ENCODE results near the gene RNU6-8. TPM values are rescaled to one million over a fixed set of nuclear protein-coding genes. Genes with fewer than 3 reads are reported as not detected.

Gene RNU6-8
- total RNA-seq, 1 experiment from 2014 or later, result not detected

DNA sequence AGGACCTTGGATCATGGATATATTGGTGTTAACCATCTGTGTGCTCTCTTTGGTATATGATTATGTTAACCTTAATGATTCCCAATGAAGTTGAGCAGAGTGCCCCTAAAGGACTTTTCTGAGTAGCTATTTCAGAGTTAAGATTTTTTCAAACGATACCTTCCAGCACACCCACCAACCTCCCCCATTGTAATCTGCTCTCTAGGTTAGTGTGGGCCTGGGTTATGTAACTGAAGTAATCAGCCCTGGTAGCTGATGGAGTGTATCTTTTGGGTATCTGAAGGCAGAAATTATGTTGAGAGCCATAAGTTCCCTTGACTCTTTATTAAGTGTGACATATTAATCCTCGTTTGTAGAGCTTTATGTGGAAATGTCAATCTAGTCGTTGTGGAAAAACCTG, 47.6 kb upstream of the RNU6-8 start:
- no peak overlapping the region for H3K9ac ChIP-seq (ENCODE audit: low read length)
- DNase-seq, result no peak
- H3K36me3 ChIP-seq (ENCODE audit: low read depth, low read length), result no peaks in the 10 kb centered on the region
- H4K20me1 ChIP-seq (ENCODE audit: low read length), result no peaks in the 10 kb centered on the region
- H3K79me2 ChIP-seq (ENCODE audit: low read length), result no peaks in the 10 kb centered on the region
- no TSS peak for BruUV-seq (replicated peaks)
- TF ChIP-seq EZH2 (IDR thresholded peaks at IDR 0.05; ENCODE audit: low read length, unreplicated experiment), result no peak
- TF ChIP-seq, protein P1, sequence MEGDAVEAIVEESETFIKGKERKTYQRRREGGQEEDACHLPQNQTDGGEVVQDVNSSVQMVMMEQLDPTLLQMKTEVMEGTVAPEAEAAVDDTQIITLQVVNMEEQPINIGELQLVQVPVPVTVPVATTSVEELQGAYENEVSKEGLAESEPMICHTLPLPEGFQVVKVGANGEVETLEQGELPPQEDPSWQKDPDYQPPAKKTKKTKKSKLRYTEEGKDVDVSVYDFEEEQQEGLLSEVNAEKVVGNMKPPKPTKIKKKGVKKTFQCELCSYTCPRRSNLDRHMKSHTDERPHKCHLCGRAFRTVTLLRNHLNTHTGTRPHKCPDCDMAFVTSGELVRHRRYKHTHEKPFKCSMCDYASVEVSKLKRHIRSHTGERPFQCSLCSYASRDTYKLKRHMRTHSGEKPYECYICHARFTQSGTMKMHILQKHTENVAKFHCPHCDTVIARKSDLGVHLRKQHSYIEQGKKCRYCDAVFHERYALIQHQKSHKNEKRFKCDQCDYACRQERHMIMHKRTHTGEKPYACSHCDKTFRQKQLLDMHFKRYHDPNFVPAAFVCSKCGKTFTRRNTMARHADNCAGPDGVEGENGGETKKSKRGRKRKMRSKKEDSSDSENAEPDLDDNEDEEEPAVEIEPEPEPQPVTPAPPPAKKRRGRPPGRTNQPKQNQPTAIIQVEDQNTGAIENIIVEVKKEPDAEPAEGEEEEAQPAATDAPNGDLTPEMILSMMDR (conservative IDR thresholded peaks at IDR 0.05; ENCODE audit: low read depth, low read length), result no peak
- TF ChIP-seq EZH2phosphoT487 (IDR thresholded peaks at IDR 0.05; ENCODE audit: borderline replicate concordance, low read length), result no peak
- H3K9me3 ChIP-seq (ENCODE audit: low read length), result no peaks in the 10 kb centered on the region
- ATAC-seq, result no peak
- H3K9me2 ChIP-seq (replicated peaks; ENCODE audit: low read length), result no peaks in the 10 kb centered on the region
- no peaks in the 10 kb centered on the region for H3F3A ChIP-seq (ENCODE audit: low read length, unreplicated experiment)
- intact Hi-C loops (cut with micrococcal nuclease), result loop anchor here (5.0 kb wide), 2 partner anchors 793 to 893 kb away; partner anchors contain the start of gene DTD2
- H2AFZ ChIP-seq (ENCODE audit: low read length), result no peak overlapping the region
- H3K27ac ChIP-seq (ENCODE audit: low read length), result no peak overlapping the region
- no peak overlapping the region for H3K4me2 ChIP-seq (ENCODE audit: low read length)
- H3K4me3 ChIP-seq (ENCODE audit: low read length), result no peak overlapping the region
- CTCF ChIA-PET, result interaction anchor here (1.1 kb wide), 1 partner anchor 174 kb away, joined by 3 read pairs; no protein-coding TSS in a partner anchor
- H3K27me3 ChIP-seq (ENCODE audit: low read length), result no peaks in the 10 kb centered on the region
- POLR2A ChIA-PET (ENCODE audit: unreplicated experiment), result no interaction called here
- H3K4me1 ChIP-seq (ENCODE audit: insufficient read depth, low read length), result no peaks in the 10 kb centered on the region

DNA sequence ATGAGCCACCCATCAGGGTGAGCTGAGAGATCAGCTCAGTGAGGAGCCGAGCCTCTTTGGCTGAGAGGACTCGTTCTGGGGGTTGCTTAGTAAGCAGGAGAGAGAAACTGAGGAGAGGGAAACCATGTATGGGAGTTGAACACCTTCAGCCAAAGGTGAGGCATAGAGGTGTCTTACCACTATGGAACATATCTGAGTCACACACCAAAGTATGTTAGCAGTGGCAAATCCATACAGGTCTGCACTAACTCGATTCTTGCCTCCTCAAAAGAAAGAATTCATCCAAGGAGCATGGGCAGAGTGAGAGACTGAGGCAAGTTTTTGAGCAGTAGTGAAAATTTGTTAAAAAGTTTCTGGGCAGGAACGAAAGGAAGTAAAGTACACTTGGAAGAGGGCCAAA, 46.7 kb upstream of the RNU6-8 start:
- CTCF ChIA-PET, result no interaction called here
- intact Hi-C loops (cut with micrococcal nuclease), result loop anchor here (5.0 kb wide), 2 partner anchors 792 to 892 kb away; partner anchors contain the start of gene DTD2
- no peak overlapping the region for H3K4me2 ChIP-seq (ENCODE audit: low read length)

DNA sequence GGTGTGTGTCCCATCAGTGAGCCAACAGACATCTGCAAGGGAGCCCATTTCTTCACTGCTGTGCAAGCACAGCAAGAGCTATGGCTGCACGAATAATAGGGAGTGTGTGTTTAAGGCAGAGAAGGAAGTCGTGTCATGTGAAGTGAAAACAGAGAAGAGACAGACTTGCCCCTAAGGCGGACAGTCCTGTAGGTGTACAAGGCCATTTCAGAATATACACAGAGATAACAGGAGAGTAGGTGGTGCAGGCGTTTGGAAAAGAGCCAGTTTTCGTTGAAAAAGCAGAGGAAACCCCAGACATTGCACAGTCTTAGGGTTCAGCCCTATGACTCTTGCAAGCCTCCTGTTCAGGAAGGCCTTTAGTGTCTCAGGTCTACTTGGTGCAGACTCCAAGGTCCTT, 46.3 kb upstream of the RNU6-8 start:
- no peaks in the 10 kb centered on the region for H3K9me3 ChIP-seq (ENCODE audit: low read length)
- no TSS peak for BruUV-seq (replicated peaks)
- H3K4me2 ChIP-seq (ENCODE audit: low read length), result no peak overlapping the region
- H3F3A ChIP-seq (ENCODE audit: low read length, unreplicated experiment), result no peaks in the 10 kb centered on the region
- no peaks in the 10 kb centered on the region for H3K4me1 ChIP-seq (ENCODE audit: insufficient read depth, low read length)
- no peak for ATAC-seq
- H3K9me2 ChIP-seq (replicated peaks; ENCODE audit: low read length), result no peaks in the 10 kb centered on the region
- intact Hi-C loops (cut with micrococcal nuclease), result no loop called here
- ChIA-PET CTCF (no interaction called here), POLR2A (ENCODE audit: unreplicated experiment) (no interaction called here)
- TF ChIP-seq EZH2 (IDR thresholded peaks at IDR 0.05; ENCODE audit: low read length, unreplicated experiment), result no peak
- TF ChIP-seq, protein P1 (conservative IDR thresholded peaks at IDR 0.05; ENCODE audit: low read depth, low read length), result no peak
- no peak for TF ChIP-seq EZH2phosphoT487 (IDR thresholded peaks at IDR 0.05; ENCODE audit: borderline replicate concordance, low read length)
- no peaks in the 10 kb centered on the region for H4K20me1 ChIP-seq (ENCODE audit: low read length)
- H3K79me2 ChIP-seq (ENCODE audit: low read length), result no peaks in the 10 kb centered on the region
- H3K36me3 ChIP-seq (ENCODE audit: low read depth, low read length), result no peaks in the 10 kb centered on the region
- no peaks in the 10 kb centered on the region for H3K27me3 ChIP-seq (ENCODE audit: low read length)
- H3K4me3 ChIP-seq (ENCODE audit: low read length), result no peak overlapping the region
- no peak overlapping the region for H2AFZ ChIP-seq (ENCODE audit: low read length)
- no peak overlapping the region for H3K27ac ChIP-seq (ENCODE audit: low read length)
- no peak for DNase-seq
- H3K9ac ChIP-seq (ENCODE audit: low read length), result no peak overlapping the region

More for the DNA sequence above, 46.7 kb upstream of the RNU6-8 start:
- Histone ChIP-seq H3K9ac (ENCODE audit: low read length) (no peak overlapping the region), H3K9me3 (ENCODE audit: low read length) (no peaks in the 10 kb centered on the region), H3K27me3 (ENCODE audit: low read length) (no peaks in the 10 kb centered on the region), H3K27ac (ENCODE audit: low read length) (no peak overlapping the region), H3K36me3 (ENCODE audit: low read depth, low read length) (no peaks in the 10 kb centered on the region), H2AFZ (ENCODE audit: low read length) (no peak overlapping the region), H3F3A (ENCODE audit: low read length, unreplicated experiment) (no peaks in the 10 kb centered on the region), H3K4me1 (ENCODE audit: insufficient read depth, low read length) (no peaks in the 10 kb centered on the region), H3K4me3 (ENCODE audit: low read length) (no peak overlapping the region), H4K20me1 (ENCODE audit: low read length) (no peaks in the 10 kb centered on the region), H3K79me2 (ENCODE audit: low read length) (no peaks in the 10 kb centered on the region), H3K9me2 (replicated peaks; ENCODE audit: low read length) (no peaks in the 10 kb centered on the region)
- POLR2A ChIA-PET (ENCODE audit: unreplicated experiment), result no interaction called here
- no TSS peak for BruUV-seq (replicated peaks)
- ATAC-seq (no peak), DNase-seq (no peak)
- TF ChIP-seq EZH2 (IDR thresholded peaks at IDR 0.05; ENCODE audit: low read length, unreplicated experiment), result no peak
- TF ChIP-seq, protein P1 (conservative IDR thresholded peaks at IDR 0.05; ENCODE audit: low read depth, low read length), result no peak
- TF ChIP-seq EZH2phosphoT487 (IDR thresholded peaks at IDR 0.05; ENCODE audit: borderline replicate concordance, low read length), result no peak

All from PC-3 (cell line).